Mammary epithelial cell (primary cell): Measurements from ENCODE around the gene PGF.

ENCODE experiments used
- CTCF ChIP-seq, 2 donors: IDR thresholded peaks in 1 of 2; conservative IDR thresholded peaks in 1 of 2; 2 replicates each; pipeline ENCODE4 v1.5.1; 2011 to 2012; ENCODE audit warnings: inconsistent platforms in 2 of 2, low read length in 2 of 2, mild to moderate bottlenecking in 2 of 2, control low read depth in 1 of 2, low read depth in 1 of 2; ENCODE audit not compliant: insufficient read depth in 1 of 2; ENCODE audit errors: extremely low read depth in 1 of 2
- EZH2 ChIP-seq: IDR thresholded peaks from 2 replicates; pipeline ENCODE4 v1.6.1; 2012; ENCODE audit warnings: low read length, inconsistent platforms, borderline replicate concordance

- no peak for TF ChIP-seq CTCF (conservative IDR thresholded peaks at IDR 0.05 in 1 of 2, IDR thresholded peaks at IDR 0.05 in 1 of 2; ENCODE audit: extremely low read depth in 1 of 2, insufficient read depth in 1 of 2, low read depth in 1 of 2, low read length in 2 of 2)
- no peak for TF ChIP-seq EZH2
These were observed 19.1 kb upstream of the PGF start for GRCh38 chr14:74974364-74975058.
